ENCODE results near the gene IGSF6. TPM values are rescaled to one million over a fixed set of nuclear protein-coding genes. Genes with fewer than 3 reads are reported as not detected.

The IGSF6 gene
- total RNA-seq, 1 experiment from 2014 or later, result not detected

GRCh38 chr16:21589551-21589950 lies 62.9 kb downstream of the IGSF6 start:
- Histone ChIP-seq H2BK15ac (ENCODE audit: low read depth, low read length) (no peak overlapping the region), H3K79me2 (ENCODE audit: insufficient read depth, low read length) (no peaks in the 10 kb centered on the region), H3T11ph (ENCODE audit: low read length) (no peak overlapping the region), H3K27me3 (ENCODE audit: insufficient read depth, low read length) (no peaks in the 10 kb centered on the region), H2AFZ (ENCODE audit: low read length) (no peak overlapping the region), H3K79me1 (ENCODE audit: insufficient read depth, low read depth, low read length, poor library complexity, severe bottlenecking) (no peaks in the 10 kb centered on the region), H4K20me1 (ENCODE audit: control insufficient read depth, insufficient read depth, insufficient read length) (no peaks in the 10 kb centered on the region), H3K14ac (ENCODE audit: insufficient read depth, low read length) (no peak overlapping the region), H3K23ac (ENCODE audit: insufficient read length, low read depth, low read length) (no peak overlapping the region), H3K56ac (ENCODE audit: insufficient read length, low read depth, low read length) (no peak overlapping the region), H3K4ac (ENCODE audit: low read depth, low read length) (no peak overlapping the region), H3K9me3 (ENCODE audit: control insufficient read depth, low read depth, low read length) (no peaks in the 10 kb centered on the region), H3K23me2 (ENCODE audit: insufficient read length, low read depth, low read length, poor library complexity, severe bottlenecking) (no peaks in the 10 kb centered on the region), H3K9ac (ENCODE audit: extremely low read depth, insufficient read length, low read length) (no peak overlapping the region), H3K18ac (ENCODE audit: insufficient read length, low read depth, low read length) (no peak overlapping the region), H2BK120ac (ENCODE audit: low read depth, low read length, poor library complexity, severe bottlenecking) (no peak overlapping the region), H2BK5ac (ENCODE audit: insufficient read length, low read length) (no peak overlapping the region), H3K27ac (ENCODE audit: insufficient read length, low read depth, low read length) (no peak overlapping the region), H2AK5ac (ENCODE audit: insufficient read length, low read length) (no peak overlapping the region), H3K4me2 (ENCODE audit: insufficient read depth, insufficient read length, low read length) (no peak overlapping the region), H2BK12ac (ENCODE audit: insufficient read length, low read depth, low read length) (no peak overlapping the region), H4K5ac (ENCODE audit: insufficient read length, low read depth, low read length) (no peak overlapping the region), H4K91ac (ENCODE audit: insufficient read length, low read depth, low read length) (no peak overlapping the region), H4K8ac (replicated peaks; ENCODE audit: insufficient read length, low read depth, low read length) (no peak overlapping the region), H3K4me1 (ENCODE audit: insufficient read depth, low read length) (no peaks in the 10 kb centered on the region), H2BK20ac (ENCODE audit: low read depth, low read length, poor library complexity, severe bottlenecking) (no peak overlapping the region)
- H3K36me3 Mint-ChIP-seq (ENCODE audit: insufficient read depth in 1 of 3, low read depth in 3 of 3), result no peaks in the 10 kb centered on the region
- no peaks in the 10 kb centered on the region for H3K9me3 Mint-ChIP-seq
- no peaks in the 10 kb centered on the region for H3K4me1 Mint-ChIP-seq
- TF ChIP-seq CTCF (conservative IDR thresholded peaks at IDR 0.05), result no peak
- H3K4me3 Mint-ChIP-seq, result no peak overlapping the region
- no CpG with 5 or more reads among the region's 4 CpGs for WGBS (ENCODE audit: extremely low coverage, insufficient read length, low lambda C conversion rate)
- H3K27ac Mint-ChIP-seq, result no peak overlapping the region
- DNase-seq, result no peak
- no peaks in the 10 kb centered on the region for H3K27me3 Mint-ChIP-seq (ENCODE audit: low read depth)

Other genes starting within 250 kb of the IGSF6 start
- 108 TPM in 2 replicates for gene METTL9, start 53.0 kb downstream of the IGSF6 start, total RNA-seq (2021)
- gene OTOA, start 11.4 kb upstream of the IGSF6 start, total RNA-seq (2021), result 0.11 and 0.13 TPM in 2 replicates
- 110 and 161 TPM in 2 replicates for gene NPIPB4, start 205.1 kb upstream of the IGSF6 start, total RNA-seq (2021)